ENCODE results near the gene RBM17.

DNA sequence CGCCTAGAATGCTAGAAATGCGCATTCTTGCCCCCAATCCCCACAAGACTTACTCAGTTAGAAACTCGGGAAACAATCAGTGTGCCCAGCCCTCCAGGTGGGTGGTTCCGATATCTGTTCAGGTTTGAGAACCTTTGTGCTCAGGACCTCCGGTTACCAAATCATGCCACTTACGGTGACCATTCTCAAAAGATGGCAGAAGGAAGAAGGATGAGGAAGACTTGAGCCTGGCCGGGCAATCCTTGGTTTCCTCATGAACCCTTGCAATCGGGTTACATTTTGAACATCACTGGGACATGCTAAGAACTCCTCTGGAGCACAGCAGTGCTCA lies 52.1 kb downstream of the RBM17 start:
- TF ChIP-seq, protein P1, sequence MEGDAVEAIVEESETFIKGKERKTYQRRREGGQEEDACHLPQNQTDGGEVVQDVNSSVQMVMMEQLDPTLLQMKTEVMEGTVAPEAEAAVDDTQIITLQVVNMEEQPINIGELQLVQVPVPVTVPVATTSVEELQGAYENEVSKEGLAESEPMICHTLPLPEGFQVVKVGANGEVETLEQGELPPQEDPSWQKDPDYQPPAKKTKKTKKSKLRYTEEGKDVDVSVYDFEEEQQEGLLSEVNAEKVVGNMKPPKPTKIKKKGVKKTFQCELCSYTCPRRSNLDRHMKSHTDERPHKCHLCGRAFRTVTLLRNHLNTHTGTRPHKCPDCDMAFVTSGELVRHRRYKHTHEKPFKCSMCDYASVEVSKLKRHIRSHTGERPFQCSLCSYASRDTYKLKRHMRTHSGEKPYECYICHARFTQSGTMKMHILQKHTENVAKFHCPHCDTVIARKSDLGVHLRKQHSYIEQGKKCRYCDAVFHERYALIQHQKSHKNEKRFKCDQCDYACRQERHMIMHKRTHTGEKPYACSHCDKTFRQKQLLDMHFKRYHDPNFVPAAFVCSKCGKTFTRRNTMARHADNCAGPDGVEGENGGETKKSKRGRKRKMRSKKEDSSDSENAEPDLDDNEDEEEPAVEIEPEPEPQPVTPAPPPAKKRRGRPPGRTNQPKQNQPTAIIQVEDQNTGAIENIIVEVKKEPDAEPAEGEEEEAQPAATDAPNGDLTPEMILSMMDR (IDR thresholded peaks at IDR 0.05), result no peak
- TF ChIP-seq ZFX (IDR thresholded peaks at IDR 0.05; ENCODE audit: borderline replicate concordance), result no peak

Data from 22Rv1 (cell line).